Transverse colon (tissue), 4 donors: ENCODE measurements around the gene PMM1. TPM values are rescaled to one million over a fixed set of nuclear protein-coding genes. Genes with fewer than 3 reads are reported as not detected.
A peak's percentile ranks its signal among the peaks of the same experiment; 100 is the strongest.

ENCODE experiments used
- DNase-seq: peaks from one replicate; pipeline ENCODE4 v3.0.0-alpha.2; 2019
- H3K27ac ChIP-seq, 4 donors: fragments of 200-600 bp; sonication (generic); 2 replicates each; pipeline ENCODE4 v1.5.1; 2016 to 2018; ENCODE audit warnings: inconsistent platforms in 4 of 4
- H3K27me3 ChIP-seq: fragments of 200-600 bp; sonication (generic); 2 replicates; pipeline ENCODE4 v1.5.1; 2017; ENCODE audit warnings: inconsistent platforms
- H3K36me3 ChIP-seq, 4 donors: fragments of 200-600 bp; sonication (generic); 2 replicates each; pipeline ENCODE4 v1.5.1; 2017 to 2019; ENCODE audit warnings: inconsistent platforms in 4 of 4
- H3K4me1 ChIP-seq, 4 donors: fragments of 200-600 bp; sonication (generic); 2 replicates each; pipeline ENCODE4 v1.5.1; 2017 to 2020; ENCODE audit warnings: inconsistent platforms in 4 of 4
- H3K4me3 ChIP-seq, 4 donors: fragments of 200-600 bp; sonication (generic); 1 replicate in 1 of 4; 2 replicates in 3 of 4; pipeline versions ENCODE4 v1.5.1 to v1.6.1; 2017 to 2019; ENCODE audit warnings: inconsistent platforms in 4 of 4
- H3K9me3 ChIP-seq, 2 donors: fragments of 200-600 bp; sonication (generic); 2 replicates each; pipeline ENCODE4 v1.5.1; 2017 to 2019; ENCODE audit warnings: inconsistent platforms in 2 of 2
- EP300 ChIP-seq: sonication (generic); formaldehyde crosslinking; IDR thresholded peaks from one replicate; pipeline ENCODE4 v1.6.1; 2017; ENCODE audit warnings: antibody characterized with exemption, low read depth
- POLR2A ChIP-seq: fragments of 450-650 bp; IDR thresholded peaks from one replicate; pipeline ENCODE4 v1.6.1; 2016; ENCODE audit warnings: antibody characterized with exemption, mild to moderate bottlenecking, moderate library complexity
- POLR2AphosphoS5 ChIP-seq, 3 donors: sonication (generic); formaldehyde crosslinking; IDR thresholded peaks; one replicate each; pipeline ENCODE4 v1.6.1; 2016; ENCODE audit warnings: antibody characterized with exemption in 3 of 3
- whole genome bisulfite sequencing, 2 donors: methylation state at CpG; one replicate each; pipeline ENCODE4 v1.1.5; 2018; ENCODE audit warnings: low coverage in 1 of 2; 5-methylcytosine and 5-hydroxymethylcytosine counted together
- in situ Hi-C, 4 donors: fragments of 200-750 bp; cut with MboI; loops; one replicate each; pipeline versions ENCODE4 v1.15.0 to v1.15.1; 2017; ENCODE audit warnings: low sequenced_read_pairs in 3 of 4, low pct_ligation_motif_present in 1 of 4, low pct_unique_long_range_greater_than_20kb in 1 of 4
- intact Hi-C: fragments of 100-400 bp; cut with DNase I; formaldehyde crosslinking; loops from one replicate; pipeline ENCODE4 v1.15.1; 2023; ENCODE audit warnings: low total_unique reads
- total RNA-seq, 4 donors: library from RNA; depleted of rRNA; stranded (reverse); fragments of >200 nt; gene quantifications; one replicate each; pipeline ENCODE4 v1.1.0, GENCODE V29; 2016
- TF ChIP-seq, protein P1 (sequence below), 5 experiments: fragments of 200-600 bp in 3 of 5; fragments of 450-650 bp in 2 of 5; sonication (generic) in 3 of 5; IDR thresholded peaks; 1 replicate in 2 of 5; 2 replicates in 3 of 5; pipeline ENCODE4 v1.5.1; 2016 to 2017; ENCODE audit warnings: antibody characterized with exemption in 5 of 5, inconsistent platforms in 3 of 5, mild to moderate bottlenecking in 2 of 5, moderate library complexity in 1 of 5

The PMM1 gene
- total RNA-seq, 4 donors from 2014 or later: 104 to 262 (median 128) TPM

DNA sequence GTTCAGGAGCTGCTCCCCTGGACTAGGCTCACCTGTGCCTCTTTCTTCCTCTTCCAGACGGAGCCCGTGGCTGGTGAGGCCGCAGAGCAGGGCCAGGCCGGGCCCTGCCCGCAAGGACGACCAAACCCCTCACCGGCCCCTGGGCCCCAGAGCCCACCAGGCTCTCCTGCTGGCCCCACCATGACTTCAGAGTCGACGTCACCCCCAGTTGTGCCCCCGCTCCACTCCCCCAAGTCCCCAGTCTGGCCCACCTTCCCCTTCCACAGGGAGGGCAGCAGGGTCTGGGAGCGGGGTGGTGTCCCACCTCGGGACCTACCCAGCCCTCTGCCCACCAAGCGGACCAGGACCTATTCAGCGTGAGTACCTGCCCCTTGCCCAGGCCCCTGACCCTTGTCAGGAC is 17.9 kb downstream of the PMM1 start:
- no peaks in the 10 kb centered on the region for H3K36me3 ChIP-seq
- no peak for DNase-seq
- 94% methylated on average over 14 of the region's 14 CpGs; no CpG with 5 or more reads in 1 of the 2 donors for WGBS, 2 donors
- H3K9me3 ChIP-seq: no peaks in the 10 kb centered on the region
- TF ChIP-seq POLR2AphosphoS5 (IDR thresholded peaks at IDR 0.05): no peak
- TF ChIP-seq, protein P1, sequence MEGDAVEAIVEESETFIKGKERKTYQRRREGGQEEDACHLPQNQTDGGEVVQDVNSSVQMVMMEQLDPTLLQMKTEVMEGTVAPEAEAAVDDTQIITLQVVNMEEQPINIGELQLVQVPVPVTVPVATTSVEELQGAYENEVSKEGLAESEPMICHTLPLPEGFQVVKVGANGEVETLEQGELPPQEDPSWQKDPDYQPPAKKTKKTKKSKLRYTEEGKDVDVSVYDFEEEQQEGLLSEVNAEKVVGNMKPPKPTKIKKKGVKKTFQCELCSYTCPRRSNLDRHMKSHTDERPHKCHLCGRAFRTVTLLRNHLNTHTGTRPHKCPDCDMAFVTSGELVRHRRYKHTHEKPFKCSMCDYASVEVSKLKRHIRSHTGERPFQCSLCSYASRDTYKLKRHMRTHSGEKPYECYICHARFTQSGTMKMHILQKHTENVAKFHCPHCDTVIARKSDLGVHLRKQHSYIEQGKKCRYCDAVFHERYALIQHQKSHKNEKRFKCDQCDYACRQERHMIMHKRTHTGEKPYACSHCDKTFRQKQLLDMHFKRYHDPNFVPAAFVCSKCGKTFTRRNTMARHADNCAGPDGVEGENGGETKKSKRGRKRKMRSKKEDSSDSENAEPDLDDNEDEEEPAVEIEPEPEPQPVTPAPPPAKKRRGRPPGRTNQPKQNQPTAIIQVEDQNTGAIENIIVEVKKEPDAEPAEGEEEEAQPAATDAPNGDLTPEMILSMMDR (IDR thresholded peaks at IDR 0.05): no peak
- no peak for TF ChIP-seq POLR2A
- no peak for TF ChIP-seq EP300
- in situ Hi-C loops (no loop called here), intact Hi-C loops (loop anchor here (5.0 kb wide), 1 partner anchor 1959 kb away; no protein-coding TSS in a partner anchor)
- no peak overlapping the region for H3K27ac ChIP-seq
- H3K27me3 ChIP-seq: no peaks in the 10 kb centered on the region
- no peak overlapping the region for H3K4me3 ChIP-seq
- peaks cover 0 to 3% (median 0%) of the 10 kb centered on the region in 4 donors for H3K4me1 ChIP-seq

GRCh38 chr22:41570221-41570620 is 19.4 kb downstream of the PMM1 start:
- in situ Hi-C loops: no loop called here
- no peaks in the 10 kb centered on the region for H3K9me3 ChIP-seq
- no peaks in the 10 kb centered on the region for H3K27me3 ChIP-seq
- H3K4me3 ChIP-seq: no peak overlapping the region
- DNase-seq: no peak
- no peak overlapping the region for H3K27ac ChIP-seq
- peaks cover 0 to 8% (median 1%) of the 10 kb centered on the region in 4 donors for H3K4me1 ChIP-seq
- intact Hi-C loops: loop anchor here (5.0 kb wide), 1 partner anchor 1958 kb away; no protein-coding TSS in a partner anchor
- WGBS, 2 donors: 76% methylated on average over 3 of the region's 3 CpGs; no CpG with 5 or more reads in 1 of the 2 donors
- no peaks in the 10 kb centered on the region for H3K36me3 ChIP-seq
- TF ChIP-seq EP300: no peak
- no peak for TF ChIP-seq POLR2A
- no peak for TF ChIP-seq POLR2AphosphoS5 (IDR thresholded peaks at IDR 0.05)
- TF ChIP-seq, protein P1 (IDR thresholded peaks at IDR 0.05): no peak

DNA sequence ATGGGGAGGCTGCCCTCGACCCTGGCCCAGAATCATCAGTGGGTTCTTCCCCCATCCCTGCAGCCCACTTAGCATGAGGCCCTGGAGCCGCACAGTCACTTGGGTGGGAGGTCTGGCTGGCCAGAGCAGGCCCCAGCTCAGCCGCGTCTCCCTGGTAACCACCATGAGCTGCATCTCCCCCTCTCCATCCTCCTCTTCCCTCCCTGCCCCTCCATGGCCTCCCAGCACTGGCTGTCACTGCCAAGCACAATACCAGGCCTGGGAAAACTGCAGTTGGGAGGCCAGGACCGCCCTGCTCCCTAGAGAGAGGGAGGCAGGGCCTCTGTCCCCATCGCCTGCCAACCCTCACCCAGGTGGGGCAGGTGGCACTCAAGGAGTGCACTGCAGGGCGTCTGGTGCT is 20.8 kb downstream of the PMM1 start:
- no peaks in the 10 kb centered on the region for H3K36me3 ChIP-seq
- WGBS, 2 donors: 66 to 75% methylated on average over 4 to 7 of the region's 7 CpGs
- no peak overlapping the region for H3K4me3 ChIP-seq
- no peak overlapping the region for H3K27ac ChIP-seq
- H3K27me3 ChIP-seq: no peaks in the 10 kb centered on the region
- DNase-seq: no peak
- in situ Hi-C loops (no loop called here), intact Hi-C loops (no loop called here)
- TF ChIP-seq POLR2AphosphoS5 (IDR thresholded peaks at IDR 0.05): no peak
- TF ChIP-seq EP300: no peak
- TF ChIP-seq, protein P1 (IDR thresholded peaks at IDR 0.05): no peak
- no peak for TF ChIP-seq POLR2A
- peaks cover 0 to 6% (median 3%) of the 10 kb centered on the region in 4 donors for H3K4me1 ChIP-seq
- no peaks in the 10 kb centered on the region for H3K9me3 ChIP-seq

GRCh38 chr22:41567512-41567768 is 22.2 kb downstream of the PMM1 start:
- Histone ChIP-seq H3K36me3 (no peaks in the 10 kb centered on the region), H3K27me3 (no peaks in the 10 kb centered on the region), H3K4me1 (peaks cover 0 to 18% (median 8%) of the 10 kb centered on the region in 4 donors), H3K27ac (peak overlapping the region in 1 of 4 donors; percentile 9), H3K4me3 (no peak overlapping the region), H3K9me3 (no peaks in the 10 kb centered on the region)
- in situ Hi-C loops: no loop called here
- intact Hi-C loops: no loop called here
- DNase-seq: no peak
- TF ChIP-seq, protein P1 (IDR thresholded peaks at IDR 0.05): no peak
- no peak for TF ChIP-seq POLR2A
- TF ChIP-seq POLR2AphosphoS5 (IDR thresholded peaks at IDR 0.05): no peak
- no peak for TF ChIP-seq EP300
- 61% methylated on average over 3 of the region's 3 CpGs; no CpG with 5 or more reads in 1 of the 2 donors for WGBS, 2 donors
